HEK293 (cell line): ENCODE measurements around the gene CD109.
"Not testable (repeated sequence)": the region's sequence is repeated elsewhere in the genome, so short reads cannot be mapped to it uniquely, and the experiment has no call there.

Source experiments
- CTCF ChIA-PET: fragments of 350-600 bp; formaldehyde crosslinking; extraction: SDS; loops from one replicate; lab custom pipeline; 2021; ENCODE audit warnings: antibody characterized with exemption; lab: Yijun Ruan, JAX
- POLR2A ChIA-PET: fragments of 300-600 bp; formaldehyde crosslinking; extraction: SDS; loops from one replicate; lab custom pipeline; 2020; ENCODE audit warnings: antibody characterized with exemption, inconsistent platforms; lab: Yijun Ruan, JAX
- H3K27ac ChIP-seq: fragments of 200-500 bp; sonication (Bioruptor generic); 2 replicates; pipeline ENCODE4 v1.5.1; 2014; ENCODE audit warnings: low read depth, low read length, control low read depth, inconsistent platforms; ENCODE audit errors: extremely low read depth
- H3K36me3 ChIP-seq, 2 experiments: fragments of 200-500 bp in 1 of 2; sonication (Bioruptor generic) in 1 of 2; 1 replicate in 1 of 2; 2 replicates in 1 of 2; pipeline ENCODE4 v1.5.1; 2014 to 2017; ENCODE audit warnings: inconsistent platforms in 2 of 2, low read length in 2 of 2; ENCODE audit not compliant: control insufficient read depth in 2 of 2, insufficient read depth in 1 of 2
- H3K4me1 ChIP-seq: fragments of 200-500 bp; sonication (Bioruptor generic); 2 replicates; pipeline ENCODE4 v1.5.1; 2014; ENCODE audit warnings: mild to moderate bottlenecking, low read length, inconsistent platforms; ENCODE audit not compliant: control insufficient read depth, insufficient read depth
- H3K4me3 ChIP-seq: 2 replicates; pipeline ENCODE4 v1.5.1; 2011; ENCODE audit warnings: low read depth, mild to moderate bottlenecking, control low read depth, low read length, moderate library complexity
- H3K9me3 ChIP-seq: fragments of 200-500 bp; sonication (Bioruptor generic); 2 replicates; pipeline ENCODE4 v1.5.1; 2014; ENCODE audit warnings: low read depth, low read length, inconsistent platforms; ENCODE audit not compliant: control insufficient read depth, insufficient read depth
- BCL11B ChIP-seq: fragments of 450-650 bp; formaldehyde crosslinking; IDR thresholded peaks from 2 replicates; pipeline ENCODE4 v1.5.1; 2016; ENCODE audit warnings: low read depth, missing biosample characterization, missing genetic modification characterization
- GLI2 ChIP-seq: fragments of 450-650 bp; formaldehyde crosslinking; IDR thresholded peaks from 2 replicates; pipeline ENCODE4; 2017; ENCODE audit warnings: missing biosample characterization, missing genetic modification characterization, low read depth, borderline replicate concordance
- KLF7 ChIP-seq: fragments of 450-650 bp; formaldehyde crosslinking; IDR thresholded peaks from 2 replicates; pipeline ENCODE4 v1.5.1; 2016; ENCODE audit warnings: missing biosample characterization, missing genetic modification characterization, borderline replicate concordance
- MYNN ChIP-seq: fragments of 450-650 bp; formaldehyde crosslinking; IDR thresholded peaks from 2 replicates; pipeline ENCODE4 v1.5.1; 2016; ENCODE audit warnings: missing biosample characterization, missing genetic modification characterization, borderline replicate concordance
- OSR2 ChIP-seq: fragments of 450-650 bp; formaldehyde crosslinking; IDR thresholded peaks from 2 replicates; pipeline ENCODE4 v1.5.1; 2016; ENCODE audit warnings: missing biosample characterization, missing genetic modification characterization
- ZBTB17 ChIP-seq: fragments of 450-650 bp; formaldehyde crosslinking; IDR thresholded peaks from 2 replicates; pipeline ENCODE4 v1.5.1; 2016; ENCODE audit warnings: missing biosample characterization, missing genetic modification characterization
- ZBTB7A ChIP-seq: fragments of 450-650 bp; formaldehyde crosslinking; IDR thresholded peaks from 2 replicates; pipeline ENCODE4 v1.5.1; 2016; ENCODE audit warnings: low read depth, missing biosample characterization, missing genetic modification characterization
- ZNF174 ChIP-seq: fragments of 450-650 bp; formaldehyde crosslinking; IDR thresholded peaks from 2 replicates; pipeline ENCODE4 v1.5.0; 2017; ENCODE audit warnings: missing biosample characterization, mild to moderate bottlenecking, missing genetic modification characterization
- ZNF19 ChIP-seq: fragments of 450-650 bp; formaldehyde crosslinking; IDR thresholded peaks from 2 replicates; pipeline ENCODE4; 2016; ENCODE audit warnings: missing biosample characterization, missing genetic modification characterization, low read depth
- ZNF266 ChIP-seq: fragments of 450-650 bp; formaldehyde crosslinking; IDR thresholded peaks from 2 replicates; pipeline ENCODE4 v1.5.1; 2016; ENCODE audit warnings: missing biosample characterization, missing genetic modification characterization, low read depth
- ZNF391 ChIP-seq: fragments of 450-650 bp; formaldehyde crosslinking; IDR thresholded peaks from 2 replicates; pipeline ENCODE4 v1.5.1; 2016; ENCODE audit warnings: low read depth, missing biosample characterization, missing genetic modification characterization, borderline replicate concordance
- ZNF548 ChIP-seq: fragments of 450-650 bp; formaldehyde crosslinking; IDR thresholded peaks from 2 replicates; pipeline ENCODE4 v1.5.1; 2016; ENCODE audit warnings: missing biosample characterization, missing genetic modification characterization
- ZNF585B ChIP-seq: fragments of 450-650 bp; formaldehyde crosslinking; IDR thresholded peaks from 2 replicates; pipeline ENCODE4 v1.5.1; 2016; ENCODE audit warnings: missing biosample characterization, missing genetic modification characterization
- ZNF623 ChIP-seq: fragments of 450-650 bp; formaldehyde crosslinking; IDR thresholded peaks from 2 replicates; pipeline ENCODE4 v1.5.1; 2016; ENCODE audit warnings: missing biosample characterization, missing genetic modification characterization
- ZNF660 ChIP-seq: fragments of 450-650 bp; IDR thresholded peaks from 2 replicates; pipeline ENCODE4 v1.5.1; 2018; ENCODE audit warnings: missing biosample characterization, mild to moderate bottlenecking, missing genetic modification characterization
- ZNF747 ChIP-seq: fragments of 450-650 bp; formaldehyde crosslinking; IDR thresholded peaks from 2 replicates; pipeline ENCODE4 v1.5.1; 2016; ENCODE audit warnings: missing biosample characterization, missing genetic modification characterization
- ZNF830 ChIP-seq: fragments of 450-650 bp; IDR thresholded peaks from 2 replicates; pipeline ENCODE4 v1.5.0; 2018; ENCODE audit warnings: missing biosample characterization, missing genetic modification characterization, low read depth, mild to moderate bottlenecking, moderate library complexity
- TF ChIP-seq, protein P1 (sequence below): fragments of 450-650 bp; formaldehyde crosslinking; IDR thresholded peaks from 2 replicates; pipeline ENCODE4 v1.5.1; 2016; ENCODE audit warnings: missing biosample characterization, missing genetic modification characterization
- TF ChIP-seq, protein P2 (sequence below): sonication (generic); formaldehyde crosslinking; IDR thresholded peaks from 2 replicates; pipeline ENCODE4 v1.8.1; 2022; ENCODE audit warnings: mild to moderate bottlenecking, moderate library complexity, missing genetic modification reagents
- TF ChIP-seq, protein P3 (sequence below): fragments of 450-650 bp; formaldehyde crosslinking; IDR thresholded peaks from 2 replicates; pipeline ENCODE4 v1.5.1; 2017; ENCODE audit warnings: missing biosample characterization, missing genetic modification characterization
- TF ChIP-seq, protein P4 (sequence below): fragments of 450-650 bp; formaldehyde crosslinking; IDR thresholded peaks from 2 replicates; pipeline ENCODE4 v1.5.1; 2016; ENCODE audit warnings: missing biosample characterization, missing genetic modification characterization
- TF ChIP-seq, protein P5 (sequence below): fragments of 450-650 bp; formaldehyde crosslinking; IDR thresholded peaks from 2 replicates; pipeline ENCODE4 v1.5.1; 2016; ENCODE audit warnings: missing biosample characterization, missing genetic modification characterization

The CD109 gene

DNA sequence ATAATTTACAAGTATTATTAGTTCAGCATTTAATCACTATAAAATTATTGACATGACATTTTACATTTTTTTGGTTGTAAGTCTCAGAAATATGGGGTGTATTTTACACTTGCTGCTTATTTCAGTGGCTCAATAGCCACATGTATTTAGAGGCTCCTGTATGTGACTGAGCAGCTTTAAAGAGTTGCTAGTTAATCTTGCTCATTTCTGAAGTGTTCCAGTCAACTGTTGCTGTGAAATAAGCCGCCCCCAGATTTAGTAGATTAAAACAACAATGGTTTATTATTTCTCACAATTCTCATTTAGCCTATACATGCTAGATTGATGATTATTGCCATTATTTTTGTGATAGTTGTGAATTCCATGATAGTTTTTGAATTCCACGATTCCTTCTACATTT is 23.0 kb downstream of the CD109 start:
- H3K4me1 ChIP-seq: no peaks in the 10 kb centered on the region
- POLR2A ChIA-PET: no interaction called here
- TF ChIP-seq GLI2 (tag by site-specific recombination): no peak
- TF ChIP-seq MYNN (tag by site-specific recombination): no peak
- TF ChIP-seq, protein P1, sequence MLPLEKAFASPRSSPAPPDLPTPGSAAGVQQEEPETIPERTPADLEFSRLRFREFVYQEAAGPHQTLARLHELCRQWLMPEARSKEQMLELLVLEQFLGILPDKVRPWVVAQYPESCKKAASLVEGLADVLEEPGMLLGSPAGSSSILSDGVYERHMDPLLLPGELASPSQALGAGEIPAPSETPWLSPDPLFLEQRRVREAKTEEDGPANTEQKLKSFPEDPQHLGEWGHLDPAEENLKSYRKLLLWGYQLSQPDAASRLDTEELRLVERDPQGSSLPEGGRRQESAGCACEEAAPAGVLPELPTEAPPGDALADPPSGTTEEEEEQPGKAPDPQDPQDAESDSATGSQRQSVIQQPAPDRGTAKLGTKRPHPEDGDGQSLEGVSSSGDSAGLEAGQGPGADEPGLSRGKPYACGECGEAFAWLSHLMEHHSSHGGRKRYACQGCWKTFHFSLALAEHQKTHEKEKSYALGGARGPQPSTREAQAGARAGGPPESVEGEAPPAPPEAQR: no peak
- TF ChIP-seq, protein P2, sequence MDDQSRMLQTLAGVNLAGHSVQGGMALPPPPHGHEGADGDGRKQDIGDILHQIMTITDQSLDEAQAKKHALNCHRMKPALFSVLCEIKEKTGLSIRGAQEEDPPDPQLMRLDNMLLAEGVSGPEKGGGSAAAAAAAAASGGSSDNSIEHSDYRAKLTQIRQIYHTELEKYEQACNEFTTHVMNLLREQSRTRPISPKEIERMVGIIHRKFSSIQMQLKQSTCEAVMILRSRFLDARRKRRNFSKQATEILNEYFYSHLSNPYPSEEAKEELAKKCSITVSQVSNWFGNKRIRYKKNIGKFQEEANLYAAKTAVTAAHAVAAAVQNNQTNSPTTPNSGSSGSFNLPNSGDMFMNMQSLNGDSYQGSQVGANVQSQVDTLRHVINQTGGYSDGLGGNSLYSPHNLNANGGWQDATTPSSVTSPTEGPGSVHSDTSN (CRISPR knock-in tag): no peak
- no peak for TF ChIP-seq ZBTB7A (tag by site-specific recombination)
- no peak for TF ChIP-seq ZNF585B (tag by site-specific recombination)
- TF ChIP-seq, all 188 proteins: peak for 0
- no peaks in the 10 kb centered on the region for H3K9me3 ChIP-seq
- H3K27ac ChIP-seq: no peak overlapping the region
- no peak overlapping the region for H3K4me3 ChIP-seq
- H3K36me3 ChIP-seq: no peaks in the 10 kb centered on the region
- CTCF ChIA-PET: interaction anchor here (1.0 to 7.2 kb wide), 3 partner anchors 14 to 66 kb away, joined by 4 to 40 read pairs (median 4); no protein-coding TSS in a partner anchor

DNA sequence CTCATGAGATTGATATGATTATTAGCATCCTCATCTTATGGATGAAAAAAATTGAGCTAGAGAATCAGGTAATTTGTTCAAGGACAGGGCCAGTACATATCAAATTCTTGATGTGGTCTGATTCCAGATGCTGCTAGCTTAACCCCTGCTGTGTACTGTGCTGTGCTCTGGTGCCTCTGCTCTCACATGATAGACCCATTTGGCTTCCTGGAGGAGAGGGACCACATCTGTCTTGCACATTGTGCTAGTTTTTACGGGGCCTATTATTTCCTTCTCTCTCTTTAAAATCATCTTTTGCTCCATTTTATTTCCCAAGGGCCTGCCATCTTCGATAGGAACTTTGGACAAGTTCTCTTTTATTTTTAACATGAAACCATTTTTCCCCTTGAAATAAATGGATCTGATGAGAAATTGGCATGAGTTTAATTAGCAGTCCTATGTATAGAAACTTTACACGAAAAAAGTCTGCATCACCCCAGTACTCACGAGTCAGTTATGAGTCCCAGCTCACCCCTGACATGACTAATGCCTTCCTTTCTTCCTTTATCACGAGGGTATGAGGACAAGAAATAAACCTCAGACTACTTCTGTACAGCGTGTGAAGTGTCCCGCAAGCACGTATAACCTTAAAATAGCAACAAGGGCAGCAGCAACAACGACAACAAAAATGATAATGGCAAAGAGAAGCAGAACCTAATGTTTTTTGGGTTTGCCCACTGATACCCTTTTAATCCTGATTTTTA is 26.5 kb downstream of the CD109 start:
- POLR2A ChIA-PET: no interaction called here
- TF ChIP-seq BCL11B (no peak), ZNF660 (tag by site-specific recombination) (no peak), ZNF391 (tag by site-specific recombination) (no peak), ZNF19 (tag by site-specific recombination) (no peak), ZNF548 (tag by site-specific recombination) (no peak), ZNF174 (tag by site-specific recombination) (no peak), ZNF830 (no peak), ZNF747 (no peak), KLF7 (tag by site-specific recombination) (no peak), ZNF623 (tag by site-specific recombination) (no peak), ZNF266 (tag by site-specific recombination) (no peak), OSR2 (no peak), ZBTB17 (tag by site-specific recombination) (no peak)
- TF ChIP-seq, protein P3, sequence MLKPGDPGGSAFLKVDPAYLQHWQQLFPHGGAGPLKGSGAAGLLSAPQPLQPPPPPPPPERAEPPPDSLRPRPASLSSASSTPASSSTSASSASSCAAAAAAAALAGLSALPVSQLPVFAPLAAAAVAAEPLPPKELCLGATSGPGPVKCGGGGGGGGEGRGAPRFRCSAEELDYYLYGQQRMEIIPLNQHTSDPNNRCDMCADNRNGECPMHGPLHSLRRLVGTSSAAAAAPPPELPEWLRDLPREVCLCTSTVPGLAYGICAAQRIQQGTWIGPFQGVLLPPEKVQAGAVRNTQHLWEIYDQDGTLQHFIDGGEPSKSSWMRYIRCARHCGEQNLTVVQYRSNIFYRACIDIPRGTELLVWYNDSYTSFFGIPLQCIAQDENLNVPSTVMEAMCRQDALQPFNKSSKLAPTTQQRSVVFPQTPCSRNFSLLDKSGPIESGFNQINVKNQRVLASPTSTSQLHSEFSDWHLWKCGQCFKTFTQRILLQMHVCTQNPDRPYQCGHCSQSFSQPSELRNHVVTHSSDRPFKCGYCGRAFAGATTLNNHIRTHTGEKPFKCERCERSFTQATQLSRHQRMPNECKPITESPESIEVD (tag by site-specific recombination): no peak
- TF ChIP-seq, protein P4, sequence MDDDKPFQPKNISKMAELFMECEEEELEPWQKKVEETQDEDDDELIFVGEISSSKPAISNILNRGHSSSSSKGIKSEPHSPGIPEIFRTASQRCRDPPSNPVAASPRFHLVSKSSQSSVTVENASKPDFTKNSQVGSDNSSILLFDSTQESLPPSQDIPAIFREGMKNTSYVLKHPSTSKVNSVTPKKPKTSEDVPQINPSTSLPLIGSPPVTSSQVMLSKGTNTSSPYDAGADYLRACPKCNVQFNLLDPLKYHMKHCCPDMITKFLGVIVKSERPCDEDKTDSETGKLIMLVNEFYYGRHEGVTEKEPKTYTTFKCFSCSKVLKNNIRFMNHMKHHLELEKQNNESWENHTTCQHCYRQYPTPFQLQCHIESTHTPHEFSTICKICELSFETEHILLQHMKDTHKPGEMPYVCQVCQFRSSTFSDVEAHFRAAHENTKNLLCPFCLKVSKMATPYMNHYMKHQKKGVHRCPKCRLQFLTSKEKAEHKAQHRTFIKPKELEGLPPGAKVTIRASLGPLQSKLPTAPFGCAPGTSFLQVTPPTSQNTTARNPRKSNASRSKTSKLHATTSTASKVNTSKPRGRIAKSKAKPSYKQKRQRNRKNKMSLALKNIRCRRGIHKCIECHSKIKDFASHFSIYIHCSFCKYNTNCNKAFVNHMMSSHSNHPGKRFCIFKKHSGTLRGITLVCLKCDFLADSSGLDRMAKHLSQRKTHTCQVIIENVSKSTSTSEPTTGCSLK (tag by site-specific recombination): no peak
- TF ChIP-seq, protein P5, sequence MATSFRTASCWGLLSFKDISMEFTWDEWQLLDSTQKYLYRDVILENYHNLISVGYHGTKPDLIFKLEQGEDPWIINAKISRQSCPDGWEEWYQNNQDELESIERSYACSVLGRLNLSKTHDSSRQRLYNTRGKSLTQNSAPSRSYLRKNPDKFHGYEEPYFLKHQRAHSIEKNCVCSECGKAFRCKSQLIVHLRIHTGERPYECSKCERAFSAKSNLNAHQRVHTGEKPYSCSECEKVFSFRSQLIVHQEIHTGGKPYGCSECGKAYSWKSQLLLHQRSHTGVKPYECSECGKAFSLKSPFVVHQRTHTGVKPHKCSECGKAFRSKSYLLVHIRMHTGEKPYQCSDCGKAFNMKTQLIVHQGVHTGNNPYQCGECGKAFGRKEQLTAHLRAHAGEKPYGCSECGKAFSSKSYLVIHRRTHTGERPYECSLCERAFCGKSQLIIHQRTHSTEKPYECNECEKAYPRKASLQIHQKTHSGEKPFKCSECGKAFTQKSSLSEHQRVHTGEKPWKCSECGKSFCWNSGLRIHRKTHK (tag by site-specific recombination): no peak
- TF ChIP-seq, all 188 proteins: peak for 0

DNA sequence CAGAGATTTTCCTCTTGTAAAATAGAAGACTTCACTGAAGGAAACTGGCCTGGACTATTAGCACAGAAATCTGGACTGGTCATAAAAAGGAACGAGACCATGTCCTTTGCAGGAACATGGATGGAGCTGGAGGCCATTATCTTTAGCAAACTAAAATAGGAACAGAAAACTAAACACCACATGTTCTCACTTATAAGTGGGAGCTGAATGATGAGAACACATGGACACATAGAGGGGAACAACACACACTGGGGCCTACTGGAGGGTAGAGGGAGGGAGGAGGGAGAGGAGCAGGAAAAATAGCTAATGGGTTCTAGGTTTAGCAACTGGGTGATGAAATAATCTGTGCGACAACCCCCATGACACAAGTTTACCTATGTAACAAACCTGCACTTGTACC is 27.5 kb downstream of the CD109 start:
- H3K36me3 ChIP-seq, H3K4me3 ChIP-seq, H3K9me3 ChIP-seq, H3K4me1 ChIP-seq, POLR2A ChIA-PET, H3K27ac ChIP-seq: not testable (repeated sequence)
- CTCF ChIA-PET: interaction anchor here (1.6 kb wide), 1 partner anchor 9 kb away, joined by 10 read pairs; no protein-coding TSS in a partner anchor

More for the DNA sequence above, 26.5 kb downstream of the CD109 start:
- CTCF ChIA-PET: interaction anchor here (0.6 to 2.5 kb wide), 8 partner anchors 8 to 247 kb away, joined by 3 to 20 read pairs (median 3); no protein-coding TSS in a partner anchor
- H3K4me1 ChIP-seq: no peaks in the 10 kb centered on the region
- no peak overlapping the region for H3K27ac ChIP-seq
- H3K4me3 ChIP-seq: no peak overlapping the region
- H3K36me3 ChIP-seq: no peaks in the 10 kb centered on the region
- H3K9me3 ChIP-seq: no peaks in the 10 kb centered on the region
